GM18505 (cell line): ENCODE measurements around the gene TM6SF1.

Experiments used
- ATAC-seq: cut with Tn5 transposase; IDR thresholded peaks from one replicate; pipeline ENCODE4 v1.9.1; 2021; ENCODE audit not compliant: unreplicated experiment
- POLR2A ChIP-seq: IDR thresholded peaks from 4 replicates; pipeline ENCODE4 v1.6.1; 2011; ENCODE audit warnings: borderline replicate concordance; ENCODE audit not compliant: insufficient read depth, insufficient read length; ENCODE audit errors: extremely low read depth

The TM6SF1 gene

GRCh38 chr15:83099290-83099689, 8.2 kb upstream of the TM6SF1 start:
- TF ChIP-seq POLR2A, result no peak
- ATAC-seq, result no peak

GRCh38 chr15:83100097-83100646, 7.3 kb upstream of the TM6SF1 start:
- TF ChIP-seq POLR2A, result no peak
- no peak for ATAC-seq

GRCh38 chr15:83102346-83102745, 5.1 kb upstream of the TM6SF1 start:
- no peak for ATAC-seq
- TF ChIP-seq POLR2A, result no peak

- no peak for TF ChIP-seq POLR2A
- ATAC-seq, result no peak
Observed at GRCh38 chr15:83104141-83104540, 3.3 kb upstream of the TM6SF1 start.

GRCh38 chr15:83105440-83105839, 2.0 kb upstream of the TM6SF1 start:
- no peak for TF ChIP-seq POLR2A
- no peak for ATAC-seq

GRCh38 chr15:83107841-83108181, 366 bp downstream of the TM6SF1 start:
- TF ChIP-seq POLR2A, result no peak
- no peak for ATAC-seq

GRCh38 chr15:83108266-83109219, 1.1 kb downstream of the TM6SF1 start:
- ATAC-seq, result peak; percentile 60
- peak; percentile 54 for TF ChIP-seq POLR2A

- no peak for TF ChIP-seq POLR2A
- no peak for ATAC-seq
Observed at GRCh38 chr15:83109532-83109931, 2.1 kb downstream of the TM6SF1 start.

- no peak for ATAC-seq
- TF ChIP-seq POLR2A, result no peak
Observed at GRCh38 chr15:83110381-83110780, 2.9 kb downstream of the TM6SF1 start.

GRCh38 chr15:83111149-83111548, 3.7 kb downstream of the TM6SF1 start:
- ATAC-seq, result no peak
- no peak for TF ChIP-seq POLR2A

GRCh38 chr15:83112233-83112955, 4.9 kb downstream of the TM6SF1 start:
- no peak for ATAC-seq
- no peak for TF ChIP-seq POLR2A

GRCh38 chr15:83112956-83113299, 5.5 kb downstream of the TM6SF1 start:
- TF ChIP-seq POLR2A, result no peak

GRCh38 chr15:83113881-83114674, 6.6 kb downstream of the TM6SF1 start:
- TF ChIP-seq POLR2A, result no peak
- no peak for ATAC-seq

More at GRCh38 chr15:83112956-83113299, 5.5 kb downstream of the TM6SF1 start:
- no peak for ATAC-seq
